Right hindlimb (tissue), 1 donor: Measurements from ENCODE around the gene COL6A1.
A peak's percentile ranks its signal among the peaks of the same experiment; 100 is the strongest.

ENCODE experiments used
- DNase-seq: peaks from one replicate; pipeline ENCODE4 v3.0.0-alpha.2; 2018

Gene COL6A1

DNA sequence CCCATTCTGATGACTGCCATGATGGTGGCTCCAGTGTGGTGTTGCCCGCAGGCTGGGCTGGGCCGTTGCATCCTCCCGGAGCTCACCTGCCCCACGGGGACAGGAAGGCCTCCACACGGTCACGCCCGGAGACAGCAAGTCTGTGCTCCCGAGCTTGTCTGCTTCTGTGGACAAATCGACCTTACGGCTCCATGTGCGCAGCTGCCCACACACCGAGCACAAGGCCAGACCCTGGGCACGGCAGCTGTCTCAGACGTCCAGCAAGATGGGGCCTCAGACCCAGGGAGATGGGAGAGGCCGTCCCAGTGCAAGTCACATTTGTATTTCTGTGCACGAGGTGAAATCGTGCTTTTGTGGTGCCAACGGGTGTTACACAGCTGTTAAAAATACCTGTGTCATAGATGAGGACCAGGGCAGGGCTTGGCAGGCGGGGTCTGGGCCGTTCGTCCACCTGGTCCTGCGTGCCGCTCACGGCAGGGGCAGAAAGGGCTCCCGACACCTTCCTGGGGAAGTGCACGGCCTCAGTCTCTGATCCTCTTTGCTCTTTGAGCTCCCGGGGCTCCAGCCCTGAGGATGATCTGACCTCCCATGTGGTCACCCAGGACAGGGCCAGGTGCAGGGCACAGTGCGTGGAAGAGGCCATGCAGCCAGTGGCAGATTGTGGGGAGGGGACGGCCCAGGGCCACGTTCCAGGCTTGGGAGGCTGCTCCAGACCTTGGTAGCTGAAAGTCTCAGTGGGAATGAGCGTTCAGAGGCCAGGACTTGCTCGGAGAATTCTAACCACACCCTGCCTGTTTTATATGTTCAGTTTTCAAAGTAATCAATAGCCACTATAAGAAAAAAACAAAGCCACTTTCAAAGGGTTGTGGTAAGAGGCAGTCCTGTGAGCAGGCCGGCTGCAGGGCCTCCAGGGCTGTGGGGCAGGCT, 13.5 kb downstream of the COL6A1 start:
- peak; percentile 27 for DNase-seq

DNA sequence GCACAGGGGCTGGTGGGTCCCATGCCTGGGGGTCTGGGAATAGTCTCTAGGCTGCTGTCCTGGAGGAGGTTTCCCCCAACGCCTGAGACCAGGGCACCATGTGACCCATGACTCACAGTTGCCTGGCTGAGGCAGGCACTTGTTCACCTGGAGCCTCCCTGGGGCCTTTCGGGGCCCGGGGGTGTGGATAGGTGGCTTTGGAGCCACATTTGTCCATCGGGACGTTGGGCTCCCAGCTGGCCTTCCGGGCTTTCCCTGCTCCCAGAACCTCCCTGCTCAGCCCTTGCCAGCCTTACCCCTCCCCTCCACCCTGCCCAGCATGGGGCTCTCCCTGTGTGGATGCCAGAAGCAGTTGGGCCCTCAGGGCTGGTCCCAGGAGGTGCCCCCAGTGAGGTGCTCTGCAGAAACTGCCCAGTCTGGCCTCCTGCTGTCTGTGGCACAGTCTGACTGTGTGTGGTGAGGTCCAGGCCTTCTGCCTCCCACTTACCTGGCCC, 14.2 kb downstream of the COL6A1 start:
- peak; percentile 30 for DNase-seq

- DNase-seq = peak; percentile 24
Observed at GRCh38 chr21:45996311-45997204, 15.0 kb downstream of the COL6A1 start.

DNA sequence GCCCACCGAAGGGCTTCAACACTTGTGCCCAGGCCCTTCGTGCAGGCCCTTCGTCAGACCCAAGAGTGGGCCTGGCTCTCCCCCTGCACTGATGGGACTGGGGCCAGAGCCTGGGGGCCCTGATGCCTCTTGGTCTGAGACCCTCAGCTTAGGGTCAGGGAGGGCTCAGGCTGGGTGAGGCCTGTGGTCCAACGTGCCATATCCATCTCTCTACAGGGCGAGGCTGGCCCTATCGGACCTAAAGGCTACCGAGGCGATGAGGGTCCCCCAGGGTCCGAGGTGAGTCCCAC, 15.6 kb downstream of the COL6A1 start:
- no peak for DNase-seq

- DNase-seq = peak; percentile 24
Observed at GRCh38 chr21:45997495-45998275, 16.1 kb downstream of the COL6A1 start.

DNA sequence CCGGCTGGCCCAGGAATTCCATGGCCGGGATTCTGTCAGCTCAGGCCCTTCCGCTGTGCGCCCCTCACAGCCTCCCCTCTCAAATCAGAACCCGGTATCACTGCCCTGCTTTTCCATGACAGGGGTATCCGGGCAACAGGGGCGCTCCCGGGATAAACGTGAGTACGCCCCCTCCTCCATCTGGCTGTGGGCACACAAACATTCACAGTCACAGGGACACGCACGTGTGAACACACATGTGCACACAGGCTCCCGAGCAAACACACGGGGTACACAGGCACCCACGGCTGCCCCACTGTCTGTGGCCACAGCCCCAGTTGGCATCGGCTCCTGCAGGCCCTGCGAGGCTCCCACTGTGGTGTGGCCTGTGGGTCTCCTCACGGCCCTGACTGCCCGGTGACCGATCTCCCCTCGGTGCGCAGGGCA, 16.7 kb downstream of the COL6A1 start:
- peak; percentile 13 for DNase-seq

- DNase-seq = peak; percentile 20
Observed at GRCh38 chr21:45998871-45999580, 17.5 kb downstream of the COL6A1 start.

DNA sequence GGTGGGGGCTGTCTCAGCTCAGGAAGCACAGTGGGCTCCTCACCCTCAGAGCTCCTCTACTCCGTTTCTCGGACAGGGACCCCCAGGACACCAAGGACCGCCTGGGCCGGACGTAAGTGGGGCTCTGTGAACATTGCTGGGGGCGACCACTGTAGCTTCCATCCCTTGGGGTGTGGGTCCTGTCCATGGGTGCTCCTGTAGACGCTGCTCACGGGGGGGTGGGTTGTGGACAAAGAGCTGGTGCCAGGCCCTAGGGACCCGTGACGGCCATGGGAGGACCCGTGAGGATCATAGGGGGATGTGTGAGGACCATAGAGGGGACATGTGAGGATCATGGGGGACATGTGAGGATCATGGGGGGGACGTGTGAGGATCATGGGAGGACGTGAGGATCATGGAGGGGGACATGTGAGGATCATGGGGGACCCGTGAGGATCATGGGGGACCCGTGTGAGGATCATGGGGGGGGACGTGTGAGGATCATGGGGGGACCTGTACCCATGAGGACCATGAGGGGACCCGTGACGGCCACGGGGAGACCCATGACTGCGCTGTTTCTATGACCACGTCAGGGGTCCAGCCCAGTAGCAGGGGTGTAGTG, 18.1 kb downstream of the COL6A1 start:
- peak; percentile 18 for DNase-seq

GRCh38 chr21:46000182-46000730, 18.7 kb downstream of the COL6A1 start:
- peak; percentile 25 for DNase-seq

DNA sequence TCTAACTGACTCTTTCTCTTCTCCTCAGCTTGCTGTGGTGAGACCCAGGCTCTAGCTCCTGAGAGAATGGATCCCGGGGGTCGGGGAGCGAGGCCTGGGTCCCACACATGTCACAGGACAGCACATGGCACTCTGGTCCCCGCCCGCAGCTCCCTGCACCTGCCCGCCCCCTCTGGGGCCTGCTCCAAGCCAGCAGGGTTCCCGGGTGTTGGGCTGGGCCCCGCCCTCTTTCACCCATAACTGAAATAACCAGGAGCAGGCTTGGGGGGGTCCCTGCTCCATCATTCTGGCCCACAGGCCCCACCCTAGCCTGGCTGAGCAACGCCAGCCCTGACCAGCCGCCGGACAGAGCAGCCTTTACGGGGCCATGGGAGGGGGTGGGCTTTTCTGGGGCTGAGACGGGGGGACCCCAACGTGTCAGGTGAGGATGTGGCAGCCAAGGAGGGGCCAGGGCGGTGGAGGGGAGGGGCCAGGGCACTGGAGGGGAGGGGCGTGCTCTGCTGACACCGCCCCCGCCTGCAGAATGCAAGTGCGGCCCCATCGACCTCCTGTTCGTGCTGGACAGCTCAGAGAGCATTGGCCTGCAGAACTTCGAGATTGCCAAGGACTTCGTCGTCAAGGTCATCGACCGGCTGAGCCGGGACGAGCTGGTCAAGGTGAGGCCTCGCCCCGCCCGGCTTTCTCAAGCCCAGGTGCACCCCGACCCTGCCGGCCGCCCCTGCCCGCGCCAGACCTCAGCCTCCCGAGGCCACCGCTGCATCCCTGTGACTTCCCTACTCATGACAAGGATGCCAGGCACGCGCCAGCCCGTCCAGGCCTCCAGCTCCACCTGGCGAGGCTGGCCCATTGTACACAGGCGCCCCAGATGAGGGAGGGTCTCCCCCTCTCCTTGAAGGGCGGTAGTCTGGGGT, 19.4 kb downstream of the COL6A1 start:
- DNase-seq = peak; percentile 34

DNA sequence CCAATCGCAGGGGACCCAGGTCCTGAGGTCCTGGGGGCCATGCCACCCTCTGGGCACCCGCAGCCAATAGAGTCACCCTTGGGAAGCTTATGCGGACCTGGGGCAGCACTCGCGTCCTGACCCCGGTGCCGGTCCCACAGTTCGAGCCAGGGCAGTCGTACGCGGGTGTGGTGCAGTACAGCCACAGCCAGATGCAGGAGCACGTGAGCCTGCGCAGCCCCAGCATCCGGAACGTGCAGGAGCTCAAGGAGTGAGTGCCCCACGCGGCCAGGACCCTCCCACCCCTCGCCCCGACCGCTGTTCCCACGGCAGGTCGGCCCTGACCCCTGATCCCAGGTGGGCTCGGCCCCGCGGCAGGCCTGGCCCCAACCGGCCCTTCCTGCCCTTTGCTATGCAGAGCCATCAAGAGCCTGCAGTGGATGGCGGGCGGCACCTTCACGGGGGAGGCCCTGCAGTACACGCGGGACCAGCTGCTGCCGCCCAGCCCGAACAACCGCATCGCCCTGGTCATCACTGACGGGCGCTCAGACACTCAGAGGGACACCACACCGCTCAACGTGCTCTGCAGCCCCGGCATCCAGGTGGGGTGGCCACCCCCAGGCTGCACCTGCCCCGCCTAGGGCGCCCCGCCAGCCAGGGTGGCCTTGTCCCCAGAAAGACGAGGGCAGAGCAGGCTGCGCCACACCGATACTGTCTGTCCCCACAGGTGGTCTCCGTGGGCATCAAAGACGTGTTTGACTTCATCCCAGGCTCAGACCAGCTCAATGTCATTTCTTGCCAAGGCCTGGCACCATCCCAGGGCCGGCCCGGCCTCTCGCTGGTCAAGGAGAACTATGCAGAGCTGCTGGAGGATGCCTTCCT, 20.5 kb downstream of the COL6A1 start:
- peak; percentile 30 for DNase-seq

DNA sequence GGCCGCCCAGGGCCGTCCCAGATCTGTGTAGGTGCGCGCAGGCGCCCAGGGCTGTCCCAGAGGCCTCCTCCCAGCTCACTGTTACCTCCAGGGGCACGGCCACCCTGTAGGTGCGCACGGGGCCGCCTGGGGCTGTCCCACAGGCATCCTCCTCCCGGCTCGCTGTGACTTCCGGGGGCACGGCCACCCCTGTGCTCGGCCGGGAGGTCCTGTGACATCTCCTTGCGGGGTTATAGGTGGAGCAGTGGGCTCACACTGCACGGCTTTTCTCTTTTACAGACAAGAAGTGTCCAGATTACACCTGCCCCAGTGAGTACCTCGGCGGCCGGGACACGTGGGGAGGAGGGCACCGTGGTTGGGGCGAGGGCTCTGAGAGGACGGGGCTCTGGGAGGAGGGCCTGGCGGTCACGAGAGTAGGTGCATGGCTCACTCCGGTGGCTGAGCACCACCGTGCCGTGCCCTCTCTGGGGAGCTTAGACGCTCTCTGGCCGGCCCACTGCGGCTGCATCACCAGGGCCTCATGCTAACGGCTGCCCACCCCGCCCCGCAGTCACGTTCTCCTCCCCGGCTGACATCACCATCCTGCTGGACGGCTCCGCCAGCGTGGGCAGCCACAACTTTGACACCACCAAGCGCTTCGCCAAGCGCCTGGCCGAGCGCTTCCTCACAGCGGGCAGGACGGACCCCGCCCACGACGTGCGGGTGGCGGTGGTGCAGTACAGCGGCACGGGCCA, 21.4 kb downstream of the COL6A1 start:
- DNase-seq = peak; percentile 19

DNA sequence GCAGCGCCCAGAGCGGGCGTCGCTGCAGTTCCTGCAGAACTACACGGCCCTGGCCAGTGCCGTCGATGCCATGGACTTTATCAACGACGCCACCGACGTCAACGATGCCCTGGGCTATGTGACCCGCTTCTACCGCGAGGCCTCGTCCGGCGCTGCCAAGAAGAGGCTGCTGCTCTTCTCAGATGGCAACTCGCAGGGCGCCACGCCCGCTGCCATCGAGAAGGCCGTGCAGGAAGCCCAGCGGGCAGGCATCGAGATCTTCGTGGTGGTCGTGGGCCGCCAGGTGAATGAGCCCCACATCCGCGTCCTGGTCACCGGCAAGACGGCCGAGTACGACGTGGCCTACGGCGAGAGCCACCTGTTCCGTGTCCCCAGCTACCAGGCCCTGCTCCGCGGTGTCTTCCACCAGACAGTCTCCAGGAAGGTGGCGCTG, 22.0 kb downstream of the COL6A1 start:
- peak; percentile 23 for DNase-seq

GRCh38 chr21:46004168-46004861, 22.7 kb downstream of the COL6A1 start:
- peak; percentile 19 for DNase-seq

DNA sequence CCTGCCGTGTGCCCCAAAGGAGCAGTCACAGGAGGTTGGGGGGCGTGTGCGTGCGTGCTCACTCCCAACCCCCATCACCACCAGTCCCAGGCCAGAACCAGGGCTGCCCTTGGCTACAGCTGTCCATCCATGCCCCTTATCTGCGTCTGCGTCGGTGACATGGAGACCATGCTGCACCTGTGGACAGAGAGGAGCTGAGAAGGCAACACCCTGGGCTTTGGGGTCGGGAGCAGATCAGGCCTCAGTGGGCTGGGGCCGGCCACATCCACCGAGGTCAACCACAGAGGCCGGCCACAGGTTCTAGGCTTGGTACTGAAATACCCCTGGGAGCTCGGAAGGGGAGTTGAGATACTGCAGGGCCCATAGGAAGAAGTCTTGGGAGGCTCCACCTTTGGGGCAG, 23.5 kb downstream of the COL6A1 start:
- DNase-seq = peak; percentile 25

- DNase-seq = peak; percentile 16
Observed at GRCh38 chr21:46005481-46005881, 23.9 kb downstream of the COL6A1 start.

- peak; percentile 35 for DNase-seq
Observed at GRCh38 chr21:46005894-46006546, 24.4 kb downstream of the COL6A1 start.
